ENCODE data around the gene DAGLA.

Gene DAGLA, protein sequence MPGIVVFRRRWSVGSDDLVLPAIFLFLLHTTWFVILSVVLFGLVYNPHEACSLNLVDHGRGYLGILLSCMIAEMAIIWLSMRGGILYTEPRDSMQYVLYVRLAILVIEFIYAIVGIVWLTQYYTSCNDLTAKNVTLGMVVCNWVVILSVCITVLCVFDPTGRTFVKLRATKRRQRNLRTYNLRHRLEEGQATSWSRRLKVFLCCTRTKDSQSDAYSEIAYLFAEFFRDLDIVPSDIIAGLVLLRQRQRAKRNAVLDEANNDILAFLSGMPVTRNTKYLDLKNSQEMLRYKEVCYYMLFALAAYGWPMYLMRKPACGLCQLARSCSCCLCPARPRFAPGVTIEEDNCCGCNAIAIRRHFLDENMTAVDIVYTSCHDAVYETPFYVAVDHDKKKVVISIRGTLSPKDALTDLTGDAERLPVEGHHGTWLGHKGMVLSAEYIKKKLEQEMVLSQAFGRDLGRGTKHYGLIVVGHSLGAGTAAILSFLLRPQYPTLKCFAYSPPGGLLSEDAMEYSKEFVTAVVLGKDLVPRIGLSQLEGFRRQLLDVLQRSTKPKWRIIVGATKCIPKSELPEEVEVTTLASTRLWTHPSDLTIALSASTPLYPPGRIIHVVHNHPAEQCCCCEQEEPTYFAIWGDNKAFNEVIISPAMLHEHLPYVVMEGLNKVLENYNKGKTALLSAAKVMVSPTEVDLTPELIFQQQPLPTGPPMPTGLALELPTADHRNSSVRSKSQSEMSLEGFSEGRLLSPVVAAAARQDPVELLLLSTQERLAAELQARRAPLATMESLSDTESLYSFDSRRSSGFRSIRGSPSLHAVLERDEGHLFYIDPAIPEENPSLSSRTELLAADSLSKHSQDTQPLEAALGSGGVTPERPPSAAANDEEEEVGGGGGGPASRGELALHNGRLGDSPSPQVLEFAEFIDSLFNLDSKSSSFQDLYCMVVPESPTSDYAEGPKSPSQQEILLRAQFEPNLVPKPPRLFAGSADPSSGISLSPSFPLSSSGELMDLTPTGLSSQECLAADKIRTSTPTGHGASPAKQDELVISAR

DNA sequence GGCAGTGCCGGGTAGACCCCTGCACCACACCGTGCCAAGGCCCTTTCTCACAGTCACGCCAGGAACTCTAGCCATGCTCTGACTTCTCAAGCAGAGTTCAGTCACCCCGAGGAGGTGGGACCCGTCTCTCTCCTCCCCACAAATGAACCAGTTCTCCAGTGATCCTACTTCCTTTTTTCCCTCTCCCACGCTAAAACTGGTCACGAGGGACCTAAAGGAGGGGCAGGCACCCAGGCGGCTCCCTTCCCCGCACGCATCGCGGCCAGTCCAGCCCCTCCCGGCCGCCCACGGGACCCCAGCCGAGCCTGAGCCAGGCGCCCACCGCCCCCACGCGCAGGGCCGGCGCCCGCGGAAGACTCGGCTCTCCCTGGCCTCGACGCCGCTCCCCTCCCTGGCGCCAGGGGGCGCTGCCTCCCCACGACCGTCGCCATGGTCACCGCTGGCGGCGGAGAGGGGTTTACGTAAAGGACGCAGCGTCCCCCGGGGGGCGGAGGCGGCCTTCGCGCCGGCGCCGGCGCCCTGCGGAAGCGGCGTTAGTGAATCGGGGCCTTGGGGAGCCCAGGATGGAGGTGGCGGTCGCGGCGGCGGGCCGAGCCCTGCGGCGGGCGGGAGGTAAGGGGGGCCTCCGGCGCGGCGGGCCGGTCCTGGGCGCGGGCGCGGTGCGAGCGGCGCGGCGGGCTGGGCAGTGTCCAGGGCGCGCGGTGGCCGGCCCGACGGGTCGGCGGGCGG is at the start of gene DAGLA:
Gene DAGLA, plus strand, starts transcription at position 499 of the 729 bp plus-strand sequence. CDS start 39,765 bp downstream, outside the sequence.
- Histone ChIP-seq H2AFZ (ENCODE audit: low read depth) (no peak within 1 kb of the TSS; the same call in 1 of the 2 replicates), H3K27ac (no peak within 1 kb of the TSS), H3K27me3 (ENCODE audit: insufficient read depth, low read depth) (peaks cover 88% of the 10 kb centered on the region), H3K79me2 (ENCODE audit: insufficient read depth, low read depth) (no peaks in the 10 kb centered on the region), H3K36me3 (ENCODE audit: insufficient read depth) (no peaks in the 10 kb centered on the region), H4K20me1 (ENCODE audit: insufficient read depth) (no peaks in the 10 kb centered on the region), H3K9ac (no peak within 1 kb of the TSS), H3K4me3 (IDR thresholded peaks at IDR 0.05; ENCODE audit: insufficient read depth, low read depth, low read length) (no peak within 1 kb of the TSS), H3K4me1 (ENCODE audit: low read depth, poor library complexity, severe bottlenecking) (no peaks in the 10 kb centered on the region), H3K4me2 (no peak within 1 kb of the TSS)
- TF ChIP-seq, protein P1, sequence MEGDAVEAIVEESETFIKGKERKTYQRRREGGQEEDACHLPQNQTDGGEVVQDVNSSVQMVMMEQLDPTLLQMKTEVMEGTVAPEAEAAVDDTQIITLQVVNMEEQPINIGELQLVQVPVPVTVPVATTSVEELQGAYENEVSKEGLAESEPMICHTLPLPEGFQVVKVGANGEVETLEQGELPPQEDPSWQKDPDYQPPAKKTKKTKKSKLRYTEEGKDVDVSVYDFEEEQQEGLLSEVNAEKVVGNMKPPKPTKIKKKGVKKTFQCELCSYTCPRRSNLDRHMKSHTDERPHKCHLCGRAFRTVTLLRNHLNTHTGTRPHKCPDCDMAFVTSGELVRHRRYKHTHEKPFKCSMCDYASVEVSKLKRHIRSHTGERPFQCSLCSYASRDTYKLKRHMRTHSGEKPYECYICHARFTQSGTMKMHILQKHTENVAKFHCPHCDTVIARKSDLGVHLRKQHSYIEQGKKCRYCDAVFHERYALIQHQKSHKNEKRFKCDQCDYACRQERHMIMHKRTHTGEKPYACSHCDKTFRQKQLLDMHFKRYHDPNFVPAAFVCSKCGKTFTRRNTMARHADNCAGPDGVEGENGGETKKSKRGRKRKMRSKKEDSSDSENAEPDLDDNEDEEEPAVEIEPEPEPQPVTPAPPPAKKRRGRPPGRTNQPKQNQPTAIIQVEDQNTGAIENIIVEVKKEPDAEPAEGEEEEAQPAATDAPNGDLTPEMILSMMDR (conservative IDR thresholded peaks at IDR 0.05; ENCODE audit: low read depth, low read length), result peak; percentile 62

DNA sequence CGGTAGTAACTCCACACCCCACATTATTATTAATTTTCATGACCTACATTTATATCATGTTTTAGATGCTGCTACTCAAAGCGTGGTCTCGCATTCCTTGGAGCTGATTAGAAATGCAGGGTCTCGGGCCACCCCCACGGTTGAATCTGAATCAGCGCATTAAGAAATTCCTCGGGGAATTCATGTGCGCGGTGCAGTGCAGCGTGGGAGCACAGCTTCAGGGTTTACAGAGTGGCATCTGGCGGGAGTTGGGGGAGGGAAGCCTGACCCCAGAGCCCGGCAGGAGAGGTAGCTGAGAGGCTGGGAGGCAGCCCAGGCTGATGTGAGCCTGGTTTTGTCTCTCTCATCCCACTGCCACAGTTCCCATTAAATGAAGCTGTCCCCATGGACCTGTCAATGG is 48.1 kb upstream of the DAGLA start:
- Histone ChIP-seq H3K27ac (no peak overlapping the region), H3K4me1 (ENCODE audit: low read depth, poor library complexity, severe bottlenecking) (no peaks in the 10 kb centered on the region), H3K27me3 (ENCODE audit: insufficient read depth, low read depth) (peaks cover 76% of the 10 kb centered on the region), H3K4me2 (no peak overlapping the region), H4K20me1 (ENCODE audit: insufficient read depth) (no peaks in the 10 kb centered on the region), H3K79me2 (ENCODE audit: insufficient read depth, low read depth) (no peaks in the 10 kb centered on the region), H3K36me3 (ENCODE audit: insufficient read depth) (no peaks in the 10 kb centered on the region), H2AFZ (ENCODE audit: low read depth) (no peak overlapping the region), H3K9ac (no peak overlapping the region), H3K4me3 (IDR thresholded peaks at IDR 0.05; ENCODE audit: insufficient read depth, low read depth, low read length) (no peak overlapping the region)
- TF ChIP-seq, protein P1 (conservative IDR thresholded peaks at IDR 0.05; ENCODE audit: low read depth, low read length), result no peak

DNA sequence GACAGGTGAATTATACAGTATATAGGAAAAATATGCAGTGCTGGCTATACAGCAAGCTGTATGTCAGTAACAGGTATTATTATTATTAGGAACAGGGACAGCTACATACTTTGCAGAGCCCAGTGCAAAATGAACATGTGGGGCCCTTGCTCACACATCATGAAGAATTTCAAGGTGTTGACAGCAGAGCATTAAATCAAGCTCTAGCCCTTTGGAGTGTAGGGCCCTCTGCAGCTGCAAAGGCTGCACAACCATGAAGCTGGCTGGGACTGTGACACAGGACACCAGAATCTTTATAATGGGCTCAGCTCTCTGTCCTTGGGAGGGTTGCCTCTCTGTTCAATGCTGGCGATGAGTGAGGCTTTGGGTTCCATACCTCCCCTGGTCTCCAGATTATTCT is 44.9 kb upstream of the DAGLA start:
- Histone ChIP-seq H3K36me3 (ENCODE audit: insufficient read depth) (no peaks in the 10 kb centered on the region), H3K79me2 (ENCODE audit: insufficient read depth, low read depth) (no peaks in the 10 kb centered on the region), H3K4me1 (ENCODE audit: low read depth, poor library complexity, severe bottlenecking) (no peaks in the 10 kb centered on the region), H4K20me1 (ENCODE audit: insufficient read depth) (no peaks in the 10 kb centered on the region), H3K4me3 (IDR thresholded peaks at IDR 0.05; ENCODE audit: insufficient read depth, low read depth, low read length) (no peak overlapping the region), H3K27me3 (ENCODE audit: insufficient read depth, low read depth) (peaks cover 57% of the 10 kb centered on the region), H2AFZ (ENCODE audit: low read depth) (no peak overlapping the region), H3K27ac (no peak overlapping the region), H3K9ac (no peak overlapping the region), H3K4me2 (no peak overlapping the region)
- TF ChIP-seq, protein P1 (conservative IDR thresholded peaks at IDR 0.05; ENCODE audit: low read depth, low read length), result no peak

DNA sequence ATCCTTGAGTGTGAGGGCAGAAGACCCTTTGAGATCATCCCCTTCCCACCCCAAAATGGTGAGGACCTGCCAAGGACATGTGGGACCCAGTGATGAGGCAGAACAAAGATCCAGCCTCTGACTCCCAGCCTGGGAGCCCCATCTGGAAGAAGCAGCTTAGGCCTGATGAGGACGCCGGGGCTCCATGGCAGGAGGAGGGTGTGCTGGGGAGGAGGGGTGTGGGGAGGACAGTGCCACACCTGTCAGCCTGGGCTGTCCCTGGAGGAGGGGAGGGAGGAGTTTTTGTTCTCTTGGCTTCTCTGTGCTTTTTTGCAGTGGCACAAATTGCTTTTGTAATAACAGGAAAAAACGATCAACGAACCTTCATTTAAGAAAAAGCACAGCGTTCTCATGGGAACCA is 44.4 kb upstream of the DAGLA start:
- H2AFZ ChIP-seq (ENCODE audit: low read depth), result no peak overlapping the region
- H3K27ac ChIP-seq, result no peak overlapping the region
- H3K27me3 ChIP-seq (ENCODE audit: insufficient read depth, low read depth), result peaks cover 56% of the 10 kb centered on the region
- TF ChIP-seq, protein P1 (conservative IDR thresholded peaks at IDR 0.05; ENCODE audit: low read depth, low read length), result no peak
- no peaks in the 10 kb centered on the region for H3K4me1 ChIP-seq (ENCODE audit: low read depth, poor library complexity, severe bottlenecking)
- no peak overlapping the region for H3K4me2 ChIP-seq
- H3K36me3 ChIP-seq (ENCODE audit: insufficient read depth), result no peaks in the 10 kb centered on the region
- H3K4me3 ChIP-seq (IDR thresholded peaks at IDR 0.05; ENCODE audit: insufficient read depth, low read depth, low read length), result no peak overlapping the region
- no peaks in the 10 kb centered on the region for H4K20me1 ChIP-seq (ENCODE audit: insufficient read depth)
- no peaks in the 10 kb centered on the region for H3K79me2 ChIP-seq (ENCODE audit: insufficient read depth, low read depth)
- H3K9ac ChIP-seq, result no peak overlapping the region

Data from KMS-11 (cell line).